HFFc6 (cell line): ENCODE measurements around the gene ZDHHC13. TPM values are rescaled to one million over a fixed set of nuclear protein-coding genes. Genes with fewer than 3 reads are reported as not detected.

Experiments used
- DNase-seq: peaks from one replicate; pipeline ENCODE4 v3.0.0-alpha.2; 2018
- H3K27ac Mint-ChIP-seq: 2 replicates; pipeline ENCODE4 v1.8.0; 2020; ENCODE audit warnings: mild to moderate bottlenecking, mixed read lengths
- H3K27me3 Mint-ChIP-seq: 2 replicates; pipeline ENCODE4 v1.8.0; 2021; ENCODE audit warnings: mild to moderate bottlenecking, moderate library complexity, mixed read lengths; ENCODE audit not compliant: insufficient read depth
- H3K36me3 Mint-ChIP-seq: 2 replicates; pipeline ENCODE4 v1.8.0; 2021; ENCODE audit warnings: low read depth, mixed read lengths
- H3K4me1 Mint-ChIP-seq: 2 replicates; pipeline ENCODE4 v1.8.0; 2020; ENCODE audit warnings: low read depth, mixed read lengths
- H3K4me3 Mint-ChIP-seq: 2 replicates; pipeline ENCODE4 v1.8.0; 2020; ENCODE audit warnings: mild to moderate bottlenecking, moderate library complexity, mixed read lengths
- H3K9me3 Mint-ChIP-seq: 2 replicates; pipeline ENCODE4 v1.8.0; 2020; ENCODE audit warnings: mild to moderate bottlenecking, mixed read lengths
- CTCF ChIP-seq: fragments of 200-600 bp; sonication (generic); IDR thresholded peaks from 2 replicates; pipeline ENCODE4 v1.5.0; 2021; ENCODE audit warnings: antibody characterized with exemption, mild to moderate bottlenecking
- total RNA-seq, 6 experiments: library from RNA; stranded (reverse); fragmentation: NEBNext Ultra II Directional; extraction: Animal tissue kit (Norgen Biotek cat#: 25700); gene quantifications; 2 replicates in 1 of 6; 3 replicates in 5 of 6; pipeline ENCODE4 v1.2.3, GENCODE V29; 2021

The ZDHHC13 gene
- total RNA-seq, 6 experiments from 2014 or later = 9.9 to 15.7 (median 11.2) TPM

GRCh38 chr11:19084661-19085315, 32.2 kb upstream of the ZDHHC13 start:
- DNase-seq = no peak
- H3K4me1 Mint-ChIP-seq = peaks cover 74% of the 10 kb centered on the region
- no peak for TF ChIP-seq CTCF
- H3K4me3 Mint-ChIP-seq = no peak overlapping the region
- H3K27me3 Mint-ChIP-seq = no peaks in the 10 kb centered on the region; the same call in 1 of the 2 replicates
- peaks cover 10% of the 10 kb centered on the region; the same call in 1 of the 2 replicates for H3K36me3 Mint-ChIP-seq
- no peak overlapping the region for H3K27ac Mint-ChIP-seq
- H3K9me3 Mint-ChIP-seq = peaks cover 3% of the 10 kb centered on the region; the same call in 1 of the 2 replicates

- peaks cover 71% of the 10 kb centered on the region for H3K4me1 Mint-ChIP-seq
- H3K27ac Mint-ChIP-seq = peak overlapping the region; percentile 85
- peaks cover 3% of the 10 kb centered on the region; the same call in 1 of the 2 replicates for H3K9me3 Mint-ChIP-seq
- H3K4me3 Mint-ChIP-seq = peak overlapping the region; percentile 34; the same call in 1 of the 2 replicates
- TF ChIP-seq CTCF = no peak
- peaks cover 10% of the 10 kb centered on the region; the same call in 1 of the 2 replicates for H3K36me3 Mint-ChIP-seq
- DNase-seq = peak; percentile 89
- H3K27me3 Mint-ChIP-seq = peaks cover 3% of the 10 kb centered on the region
Measured at GRCh38 chr11:19087658-19088057, 29.3 kb upstream of the ZDHHC13 start.

- H3K4me3 Mint-ChIP-seq = no peak overlapping the region
- H3K4me1 Mint-ChIP-seq = peaks cover 69% of the 10 kb centered on the region
- H3K27me3 Mint-ChIP-seq = peaks cover 3% of the 10 kb centered on the region; the same call in 1 of the 2 replicates
- no peak for DNase-seq
- peaks cover 3% of the 10 kb centered on the region; the same call in 1 of the 2 replicates for H3K9me3 Mint-ChIP-seq
- no peak for TF ChIP-seq CTCF
- H3K36me3 Mint-ChIP-seq = peaks cover 10% of the 10 kb centered on the region; the same call in 1 of the 2 replicates
- no peak overlapping the region for H3K27ac Mint-ChIP-seq
Measured at GRCh38 chr11:19088791-19089190, 28.2 kb upstream of the ZDHHC13 start.

GRCh38 chr11:19089421-19089820, 27.5 kb upstream of the ZDHHC13 start:
- TF ChIP-seq CTCF = no peak
- Mint-ChIP-seq H3K36me3 (peaks cover 6% of the 10 kb centered on the region; the same call in 1 of the 2 replicates), H3K4me1 (peaks cover 74% of the 10 kb centered on the region), H3K4me3 (no peak overlapping the region), H3K27ac (no peak overlapping the region), H3K9me3 (peaks cover 3% of the 10 kb centered on the region; the same call in 1 of the 2 replicates), H3K27me3 (peaks cover 3% of the 10 kb centered on the region; the same call in 1 of the 2 replicates)
- no peak for DNase-seq

- Mint-ChIP-seq H3K27ac (no peak overlapping the region), H3K36me3 (0 out of 2 replicates have a peak, but pooled peaks cover 5% of the 10 kb centered on the region)
Measured at GRCh38 chr11:19091366-19091765, 25.6 kb upstream of the ZDHHC13 start.

More at GRCh38 chr11:19091366-19091765, 25.6 kb upstream of the ZDHHC13 start:
- Mint-ChIP-seq H3K27me3 (peaks cover 11% of the 10 kb centered on the region; the same call in 1 of the 2 replicates), H3K4me1 (peaks cover 68% of the 10 kb centered on the region), H3K4me3 (no peak overlapping the region), H3K9me3 (peaks cover 3% of the 10 kb centered on the region; the same call in 1 of the 2 replicates)
- no peak for DNase-seq
- no peak for TF ChIP-seq CTCF
